Osteoblast (primary cell): Measurements from ENCODE around the gene TNIK. TPM values are rescaled to one million over a fixed set of nuclear protein-coding genes. Genes with fewer than 3 reads are reported as not detected.
A peak's percentile ranks its signal among the peaks of the same experiment; 100 is the strongest.

Experiments used
- DNase-seq: peaks from one replicate; pipeline ENCODE4 v3.0.0; 2011; ENCODE audit warnings: low spot score, mixed read lengths; ENCODE audit not compliant: insufficient read length; ENCODE audit errors: missing footprints
- H2AFZ ChIP-seq: 2 replicates; pipeline ENCODE4 v1.6.0; 2011; ENCODE audit warnings: mild to moderate bottlenecking, low read length
- H3K27ac ChIP-seq: 2 replicates; pipeline ENCODE4 v1.5.1; 2011; ENCODE audit warnings: mild to moderate bottlenecking, low read depth, low read length, moderate library complexity
- H3K27me3 ChIP-seq: 2 replicates; pipeline ENCODE4 v1.6.0; 2012; ENCODE audit warnings: mild to moderate bottlenecking, control low read depth, inconsistent platforms, low read length, moderate library complexity; ENCODE audit not compliant: insufficient read depth
- H3K36me3 ChIP-seq: 2 replicates; pipeline ENCODE4 v1.5.1; 2011; ENCODE audit warnings: mild to moderate bottlenecking, low read length, control low read depth, moderate library complexity; ENCODE audit not compliant: insufficient read depth
- H3K4me1 ChIP-seq: 2 replicates; pipeline ENCODE4 v1.5.1; 2011; ENCODE audit warnings: mild to moderate bottlenecking, low read length, control low read depth, moderate library complexity; ENCODE audit not compliant: insufficient read depth
- H3K4me2 ChIP-seq: 2 replicates; pipeline ENCODE4 v1.6.0; 2011; ENCODE audit warnings: mild to moderate bottlenecking, low read length; ENCODE audit not compliant: insufficient read depth
- H3K4me3 ChIP-seq: fragments of 200-600 bp; sonication (generic); 3 replicates; pipeline ENCODE4 v1.5.1; 2012; ENCODE audit warnings: mild to moderate bottlenecking, low read length, inconsistent platforms; ENCODE audit not compliant: insufficient read depth
- H3K79me2 ChIP-seq: 2 replicates; pipeline ENCODE4 v1.6.0; 2012; ENCODE audit warnings: mild to moderate bottlenecking, low read length, control low read depth, inconsistent platforms; ENCODE audit not compliant: insufficient read depth
- H3K9me3 ChIP-seq: 2 replicates; pipeline ENCODE4 v1.5.1; 2011; ENCODE audit warnings: low read depth, low read length, control low read depth
- H4K20me1 ChIP-seq: 2 replicates; pipeline ENCODE4 v1.6.0; 2012; ENCODE audit warnings: mild to moderate bottlenecking, low read length, control low read depth; ENCODE audit not compliant: insufficient read depth
- CTCF ChIP-seq: IDR thresholded peaks from 2 replicates; pipeline ENCODE4 v1.5.1; 2011; ENCODE audit warnings: mild to moderate bottlenecking, low read depth, low read length, moderate library complexity; ENCODE audit errors: extremely low read depth
- total RNA-seq: library from RNA; depleted of rRNA; stranded (reverse); fragments of >200 nt; gene quantifications from 2 replicates; pipeline ENCODE4 v1.2.3, GENCODE V29; 2012

The TNIK gene
- total RNA-seq, 1 donor: 7.6 TPM

- Histone ChIP-seq H3K27me3 (no peaks in the 10 kb centered on the region), H3K36me3 (no peaks in the 10 kb centered on the region)
- no peak for TF ChIP-seq CTCF
Observed at GRCh38 chr3:171260466-171260865, 199.7 kb downstream of the TNIK start.

GRCh38 chr3:171258316-171258715 lies 201.9 kb downstream of the TNIK start:
- Histone ChIP-seq H3K27ac (no peak overlapping the region), H3K36me3 (no peaks in the 10 kb centered on the region), H4K20me1 (no peaks in the 10 kb centered on the region), H3K4me3 (no peak overlapping the region), H3K4me2 (no peak overlapping the region), H3K9me3 (no peaks in the 10 kb centered on the region), H2AFZ (no peak overlapping the region), H3K4me1 (peaks cover 15% of the 10 kb centered on the region), H3K27me3 (no peaks in the 10 kb centered on the region), H3K79me2 (no peaks in the 10 kb centered on the region)
- TF ChIP-seq CTCF: no peak
- DNase-seq: no peak

More at GRCh38 chr3:171260466-171260865, 199.7 kb downstream of the TNIK start:
- Histone ChIP-seq H4K20me1 (no peaks in the 10 kb centered on the region), H3K79me2 (no peaks in the 10 kb centered on the region), H2AFZ (no peak overlapping the region), H3K4me3 (no peak overlapping the region), H3K4me2 (no peak overlapping the region), H3K4me1 (peaks cover 15% of the 10 kb centered on the region), H3K27ac (no peak overlapping the region), H3K9me3 (no peaks in the 10 kb centered on the region)
- DNase-seq: no peak

- no peak overlapping the region for H2AFZ ChIP-seq
- H3K36me3 ChIP-seq: no peaks in the 10 kb centered on the region
- no peaks in the 10 kb centered on the region for H3K79me2 ChIP-seq
- no peaks in the 10 kb centered on the region for H3K9me3 ChIP-seq
- H3K4me2 ChIP-seq: peak overlapping the region; percentile 20
- H4K20me1 ChIP-seq: no peaks in the 10 kb centered on the region
- TF ChIP-seq CTCF: no peak
- no peak overlapping the region for H3K27ac ChIP-seq
- H3K4me3 ChIP-seq: no peak overlapping the region
- no peaks in the 10 kb centered on the region for H3K27me3 ChIP-seq
- peaks cover 15% of the 10 kb centered on the region for H3K4me1 ChIP-seq
- no peak for DNase-seq
Observed at GRCh38 chr3:171257251-171258203, 202.7 kb downstream of the TNIK start.

GRCh38 chr3:171256445-171257250 lies 203.6 kb downstream of the TNIK start:
- no peaks in the 10 kb centered on the region for H3K79me2 ChIP-seq
- no peak for DNase-seq
- no peaks in the 10 kb centered on the region for H3K27me3 ChIP-seq
- no peak overlapping the region for H3K27ac ChIP-seq
- H3K4me3 ChIP-seq: no peak overlapping the region
- H3K36me3 ChIP-seq: no peaks in the 10 kb centered on the region
- no peak overlapping the region for H2AFZ ChIP-seq
- no peaks in the 10 kb centered on the region for H4K20me1 ChIP-seq
- no peak for TF ChIP-seq CTCF
- peaks cover 15% of the 10 kb centered on the region for H3K4me1 ChIP-seq
- no peak overlapping the region for H3K4me2 ChIP-seq
- no peaks in the 10 kb centered on the region for H3K9me3 ChIP-seq
